GM18870 (cell line): ENCODE measurements around the gene GRIN2A.

ENCODE experiments used
- ATAC-seq: cut with Tn5 transposase; IDR thresholded peaks from one replicate; pipeline ENCODE4 v1.9.1; 2021; ENCODE audit warnings: moderate library complexity; ENCODE audit not compliant: unreplicated experiment

The GRIN2A gene

GRCh38 chr16:10088380-10088793, 93.8 kb downstream of the GRIN2A start:
- no peak for ATAC-seq

- no peak for ATAC-seq
Observed at GRCh38 chr16:10087151-10087550, 95.1 kb downstream of the GRIN2A start.

DNA sequence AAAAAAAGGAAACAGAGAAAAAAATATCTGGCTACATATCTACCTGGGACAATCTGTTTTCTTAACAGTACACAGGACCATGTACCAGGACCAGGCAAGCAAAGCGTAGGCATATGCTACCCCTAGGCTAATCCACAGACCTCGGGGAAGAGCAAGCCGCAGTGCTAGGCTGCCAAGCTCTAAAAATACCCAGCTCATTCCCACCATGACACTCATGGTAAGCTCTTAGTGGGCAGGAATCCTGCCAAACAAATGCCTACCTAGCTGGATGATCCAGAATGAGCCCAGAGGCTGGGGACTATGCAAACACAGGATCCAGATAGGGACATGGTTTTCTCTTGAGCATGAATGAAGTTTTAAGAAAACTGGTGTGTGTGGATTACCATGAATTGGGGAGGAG, 95.6 kb downstream of the GRIN2A start:
- ATAC-seq: no peak

DNA sequence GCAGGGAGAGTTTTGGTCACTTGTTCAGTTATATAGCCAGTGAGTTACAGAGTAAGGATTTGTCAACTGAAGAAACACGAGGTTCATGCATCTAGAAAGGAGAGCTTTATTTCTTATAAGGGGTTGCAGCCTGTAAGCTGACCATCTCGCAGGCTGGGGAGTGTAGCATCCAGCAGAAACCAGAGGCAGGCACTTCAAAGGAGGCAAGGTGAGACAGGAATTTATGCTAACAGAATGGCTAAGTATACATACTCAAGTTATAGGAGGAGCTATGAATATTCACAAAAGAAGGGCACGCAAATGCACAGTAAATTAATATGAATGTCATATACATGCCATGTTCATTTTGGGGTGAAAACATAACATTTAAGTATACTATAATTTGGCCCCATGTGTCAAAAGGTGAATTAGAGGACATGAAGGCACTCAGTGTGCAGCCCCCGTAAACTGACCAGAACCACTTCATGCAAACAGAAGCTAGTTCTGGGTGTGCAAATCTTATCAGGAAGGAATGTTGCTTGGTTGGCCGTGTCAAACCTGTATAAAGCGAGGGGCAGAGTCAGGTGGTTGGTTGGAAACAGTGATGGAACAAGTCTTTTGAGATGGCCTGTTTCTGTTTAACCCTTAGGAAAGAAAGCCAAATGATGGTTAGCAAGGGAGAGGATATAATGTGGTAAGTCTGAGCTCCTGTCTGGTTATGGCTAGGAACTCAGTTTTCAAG, 97.0 kb downstream of the GRIN2A start:
- no peak for ATAC-seq

- ATAC-seq: no peak
Observed at GRCh38 chr16:10083301-10083700, 98.9 kb downstream of the GRIN2A start.

DNA sequence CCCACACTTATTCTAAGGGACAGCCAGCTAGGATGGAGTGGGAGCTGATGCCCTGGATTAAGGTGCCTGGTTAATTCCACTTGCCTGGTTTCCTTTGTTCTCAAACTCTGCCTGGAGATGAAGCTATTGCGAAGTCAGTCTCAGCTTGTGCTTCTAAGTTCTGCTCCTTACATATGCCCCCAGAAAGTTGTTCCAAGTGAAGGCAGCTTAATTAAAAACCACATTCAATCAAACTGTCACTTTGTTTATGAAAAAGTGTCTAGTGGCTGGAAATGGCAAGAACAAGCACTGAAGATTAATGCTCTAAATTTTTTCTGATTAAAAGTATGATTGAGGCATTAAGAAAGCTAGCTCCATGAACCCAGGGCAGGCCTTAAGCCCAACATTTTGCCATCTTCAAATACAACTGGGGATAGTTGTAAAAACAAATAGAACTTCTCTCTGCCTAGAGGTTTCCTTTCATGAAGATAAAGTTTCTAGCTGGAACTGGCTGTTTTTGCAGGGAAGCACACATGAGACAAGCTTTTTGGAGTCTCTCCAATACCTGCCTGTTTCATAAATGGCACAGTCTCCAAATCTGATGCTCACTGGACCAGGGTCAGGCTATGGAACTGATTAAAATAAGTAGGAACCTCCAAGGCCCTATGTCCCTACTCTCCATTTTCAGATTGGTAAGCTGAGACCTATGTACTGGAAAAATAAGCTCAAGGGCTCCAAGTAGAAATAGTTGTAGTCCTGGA, 100.9 kb downstream of the GRIN2A start:
- no peak for ATAC-seq

DNA sequence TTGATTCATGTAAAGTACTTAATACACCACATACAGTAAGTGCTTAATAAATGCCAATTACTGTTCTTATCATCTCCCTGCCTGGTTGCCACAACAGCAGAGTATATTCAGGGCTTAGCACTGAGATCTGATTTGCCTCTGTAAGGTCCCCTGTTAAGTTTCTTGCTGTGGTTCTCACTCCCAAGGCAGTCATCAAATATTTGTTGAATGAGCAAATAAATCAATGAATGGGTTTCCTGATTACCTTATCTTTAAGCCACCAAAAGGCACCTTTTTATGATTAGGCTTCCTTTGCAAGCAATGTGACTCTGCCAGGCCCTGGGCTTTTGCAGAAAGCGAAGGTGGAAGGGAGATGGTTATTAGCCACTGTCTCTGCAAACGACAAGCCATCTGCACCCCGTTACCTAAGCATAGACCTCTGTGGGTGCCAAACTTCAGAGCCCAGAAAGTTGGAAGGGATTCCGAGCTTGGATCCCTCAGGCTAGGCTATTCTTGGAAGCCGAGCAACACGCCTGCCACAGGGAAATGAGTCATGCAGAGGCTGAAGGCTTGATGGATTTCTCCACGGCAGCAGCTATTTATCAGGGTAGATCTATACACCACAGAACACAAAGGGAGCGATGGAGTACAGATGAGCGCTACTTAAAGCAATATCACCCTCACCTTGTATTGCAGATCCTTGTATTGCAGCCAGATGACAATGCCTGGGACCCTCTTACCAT, 102.0 kb downstream of the GRIN2A start:
- ATAC-seq: no peak

DNA sequence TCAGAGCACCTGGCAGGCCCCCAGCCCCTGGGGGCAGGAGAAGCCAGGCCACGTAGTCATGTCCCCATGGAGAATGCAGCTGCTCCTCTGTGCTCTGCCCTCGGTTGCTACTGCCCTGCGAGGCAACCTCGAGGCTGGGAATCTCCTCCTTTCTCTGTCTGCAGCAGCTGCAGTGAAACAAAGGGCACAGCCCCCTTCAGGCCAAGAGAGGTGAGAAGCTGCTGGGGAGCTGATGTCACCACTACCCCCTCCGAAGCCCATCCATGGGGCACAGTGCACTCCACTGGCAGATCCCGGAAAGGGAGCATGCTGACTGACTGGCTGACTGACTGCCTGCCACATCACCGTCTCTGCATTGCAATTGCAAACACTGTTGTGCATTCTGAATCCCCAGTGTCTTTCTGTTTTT, 103.7 kb downstream of the GRIN2A start:
- ATAC-seq: no peak

- ATAC-seq: no peak
Observed at GRCh38 chr16:10077861-10078260, 104.4 kb downstream of the GRIN2A start.

DNA sequence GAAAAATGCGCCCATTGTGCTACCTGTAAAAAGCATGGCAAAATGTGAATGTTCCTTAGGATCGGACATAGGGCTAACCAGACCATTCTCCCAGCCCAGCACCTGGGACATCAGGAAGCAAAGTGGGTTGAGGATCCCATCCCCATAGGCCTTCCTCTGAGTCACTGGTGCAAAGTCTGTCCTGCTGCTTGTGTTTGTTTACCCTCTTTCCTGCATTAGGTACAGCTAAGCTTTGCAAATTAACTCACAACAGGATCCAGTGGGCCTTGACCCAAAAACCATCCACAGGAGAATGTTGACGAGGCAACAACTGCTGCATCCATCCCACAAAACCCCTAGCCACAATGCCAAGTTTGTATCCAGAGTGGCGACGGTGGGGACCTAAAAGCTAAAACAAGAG, 106.2 kb downstream of the GRIN2A start:
- no peak for ATAC-seq

DNA sequence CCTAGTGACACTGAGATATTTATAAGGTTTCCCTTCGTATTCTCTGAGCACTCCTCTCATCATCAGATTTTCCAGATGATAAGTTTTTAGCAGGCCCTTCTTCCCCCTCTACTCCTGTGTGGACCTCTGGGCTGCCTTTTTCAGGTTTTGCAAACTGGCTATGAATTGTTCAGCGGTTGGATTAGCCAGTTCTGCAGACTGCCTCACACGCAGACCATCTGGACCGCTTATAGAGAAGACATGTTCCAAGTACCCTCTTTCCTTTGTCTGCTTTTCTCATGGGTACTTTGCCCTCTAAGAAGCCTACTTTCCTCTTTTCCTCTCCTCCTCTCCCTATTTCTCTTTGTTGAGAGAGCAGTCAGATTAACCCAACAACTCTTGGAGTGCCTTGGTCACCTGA, 111.6 kb downstream of the GRIN2A start:
- ATAC-seq: no peak

DNA sequence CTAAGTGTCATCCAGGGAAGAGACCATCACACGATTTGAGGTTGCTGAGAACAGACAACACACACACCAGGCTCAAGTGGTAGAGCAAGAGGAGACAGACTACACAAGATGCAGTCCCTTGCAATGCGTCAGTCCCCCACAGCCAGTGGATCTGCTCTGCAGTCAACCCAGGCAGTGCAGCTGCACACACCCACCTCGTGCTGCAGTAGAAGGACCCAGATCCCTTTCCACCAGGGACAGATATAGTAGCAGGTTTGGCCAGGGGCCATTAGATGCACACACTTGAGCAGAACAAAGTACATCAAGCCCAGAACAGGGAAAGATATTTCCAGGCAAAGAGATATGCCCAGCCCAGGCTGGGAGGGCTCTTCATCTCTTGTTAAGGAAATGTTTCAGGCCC, 112.9 kb downstream of the GRIN2A start:
- no peak for ATAC-seq

GRCh38 chr16:10067835-10068234, 114.4 kb downstream of the GRIN2A start:
- no peak for ATAC-seq

GRCh38 chr16:10067406-10067805, 114.8 kb downstream of the GRIN2A start:
- ATAC-seq: no peak

- ATAC-seq: no peak
Observed at GRCh38 chr16:10065019-10065418, 117.2 kb downstream of the GRIN2A start.

DNA sequence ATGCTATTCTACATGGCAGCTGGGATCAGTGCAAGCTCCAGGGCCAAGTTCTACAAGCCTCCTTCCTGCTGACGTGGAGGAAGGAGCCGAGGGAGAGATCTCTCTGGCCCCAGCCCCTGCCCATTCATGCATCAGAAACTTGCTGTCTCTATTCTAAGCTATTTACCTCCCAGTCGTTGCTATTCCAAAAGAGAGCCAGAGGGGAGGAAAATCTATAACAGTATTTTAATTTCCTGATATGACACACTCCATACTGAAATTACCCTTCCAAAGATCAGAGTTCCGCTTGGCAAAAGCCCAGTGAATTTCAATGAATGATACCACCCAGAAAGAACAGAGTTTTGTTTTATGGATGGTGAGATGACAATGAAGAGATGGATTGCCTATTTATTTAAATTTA, 133.4 kb downstream of the GRIN2A start:
- no peak for ATAC-seq

DNA sequence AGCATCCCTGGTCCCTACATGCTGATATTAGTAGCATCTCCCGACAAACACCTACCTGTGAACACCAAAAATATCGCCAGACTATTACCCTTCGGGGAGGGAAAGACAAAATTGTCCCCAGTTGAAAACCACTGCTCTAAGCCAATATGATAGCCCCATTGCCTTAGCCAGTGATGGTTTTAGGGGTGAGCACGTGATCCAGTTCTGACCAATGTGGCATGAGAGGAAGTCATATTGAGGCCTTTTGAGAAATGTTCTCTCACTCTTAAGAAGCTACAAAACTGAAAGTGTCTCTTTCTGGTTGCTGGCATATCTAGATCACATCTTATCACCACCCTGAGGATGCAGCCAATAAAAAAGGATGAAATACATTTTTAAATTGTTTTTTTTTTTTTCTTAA, 136.3 kb downstream of the GRIN2A start:
- ATAC-seq: no peak

- ATAC-seq: no peak
Observed at GRCh38 chr16:10045291-10045775, 136.9 kb downstream of the GRIN2A start.

DNA sequence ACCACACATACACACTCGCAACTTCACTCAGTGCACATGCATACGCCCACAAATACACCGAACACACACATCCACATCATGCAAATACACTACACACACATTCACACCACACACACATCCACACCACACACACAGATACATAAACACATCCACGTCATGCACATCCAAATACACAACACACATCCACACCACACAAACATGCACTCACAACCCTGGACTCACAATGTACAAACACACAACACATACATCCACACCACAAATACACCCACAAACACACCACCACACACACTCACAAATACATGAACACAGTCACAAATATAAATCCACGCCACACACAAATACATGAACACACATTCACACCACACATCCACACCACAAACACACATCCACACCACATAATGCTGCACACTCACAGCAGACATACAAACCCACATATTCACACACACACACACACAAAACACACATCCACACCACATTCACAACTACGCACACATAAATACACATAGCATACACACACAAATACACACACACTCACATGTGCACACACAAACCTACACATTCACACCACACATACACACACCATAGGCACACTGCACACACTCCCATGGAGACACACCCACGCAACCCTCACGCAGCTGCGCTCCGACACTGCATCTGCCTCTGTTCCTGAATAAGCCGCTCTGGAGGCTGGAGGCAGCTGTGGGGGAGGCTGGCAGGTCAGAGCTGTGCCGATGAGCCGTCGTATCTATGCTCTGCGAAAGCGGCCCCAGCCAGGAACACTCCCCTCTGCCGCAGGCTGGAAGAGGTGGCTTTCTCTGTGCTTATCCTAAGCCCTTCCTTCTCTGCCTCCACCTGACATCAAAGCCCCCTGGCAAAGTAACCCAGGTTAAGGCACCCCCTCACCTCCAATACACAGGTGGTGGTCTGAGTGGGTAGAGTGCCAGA, 141.8 kb downstream of the GRIN2A start:
- ATAC-seq: no peak

DNA sequence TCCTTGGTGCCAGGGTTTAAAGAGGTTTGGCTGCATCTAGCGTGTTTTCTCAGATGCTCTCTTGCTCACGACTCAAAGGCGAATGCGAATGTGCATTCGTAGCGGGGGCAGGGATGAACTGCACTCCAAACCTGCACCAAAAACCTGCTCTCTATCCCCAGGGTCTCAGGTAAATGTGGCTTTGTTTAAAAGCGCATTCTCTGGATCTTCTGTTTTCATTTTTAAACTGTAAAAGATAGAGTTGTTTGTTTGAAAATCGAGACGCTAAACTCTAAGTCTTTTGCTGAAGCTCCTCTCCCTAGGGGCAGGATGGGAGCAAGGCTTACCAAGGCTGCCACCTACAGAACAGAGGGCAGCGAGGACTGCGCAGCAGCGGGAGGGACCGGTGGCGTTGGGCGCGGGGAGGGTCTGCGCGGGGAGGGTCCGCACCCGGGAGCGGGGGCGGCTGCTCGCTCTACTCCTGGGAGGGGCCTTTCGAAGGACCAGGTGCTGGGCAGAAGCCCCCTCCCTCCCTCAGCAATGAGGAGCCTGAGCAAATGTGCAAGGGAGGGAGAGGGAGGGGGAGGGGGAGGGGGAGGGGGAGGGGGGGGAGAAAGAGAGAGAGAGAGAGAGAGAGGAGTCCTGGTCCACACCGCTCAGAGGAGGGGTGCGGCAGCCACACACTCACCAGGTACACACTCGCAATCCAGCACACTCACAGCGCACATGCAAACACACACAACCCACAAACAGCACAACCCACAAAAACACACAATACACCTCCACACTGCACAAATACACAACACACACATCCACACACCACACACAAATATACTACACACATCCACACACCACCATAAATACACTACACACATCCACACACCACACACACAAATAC, 142.8 kb downstream of the GRIN2A start:
- no peak for ATAC-seq
